ENCODE results near the gene DPP6.

DPP6 gene

DNA sequence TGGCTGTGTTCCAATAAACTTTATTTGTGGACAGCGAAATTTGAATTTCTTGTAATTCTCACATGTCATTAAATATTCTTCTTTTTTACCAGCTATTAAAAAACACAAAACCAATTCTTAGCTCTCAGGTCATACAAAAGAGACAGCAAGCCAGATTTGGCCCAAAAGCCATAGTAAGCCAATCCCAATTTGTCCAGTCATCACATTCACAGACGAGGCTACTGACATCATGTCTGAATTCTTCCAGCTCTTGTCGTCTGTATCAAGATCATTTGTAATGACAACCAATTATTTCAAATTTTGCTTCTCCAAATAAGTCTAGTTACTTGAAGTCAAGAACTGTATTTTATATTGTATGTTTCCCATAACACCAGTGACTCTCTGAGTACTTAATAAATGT is 684.2 kb downstream of the DPP6 start:
- no peak for DNase-seq

DNA sequence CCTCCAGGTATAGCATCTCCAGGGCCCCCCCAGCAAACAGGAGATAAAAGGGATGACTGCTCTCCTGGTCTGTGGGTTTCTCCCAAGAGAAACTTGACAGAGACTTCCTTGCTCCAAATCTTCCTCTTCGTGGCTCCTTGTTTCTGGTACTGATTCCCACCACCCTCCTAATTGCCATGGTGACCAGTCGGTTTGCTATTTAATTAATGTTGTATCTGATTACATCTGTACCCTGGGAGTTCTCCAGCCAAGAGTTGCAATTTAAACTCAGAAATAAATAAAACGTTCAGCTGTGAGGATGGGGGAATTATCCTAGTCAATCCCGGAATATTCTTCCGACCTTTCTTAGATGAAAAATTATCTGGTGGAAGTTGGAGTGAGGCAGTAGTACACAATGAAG is 686.0 kb downstream of the DPP6 start:
- no peak for DNase-seq

DNA sequence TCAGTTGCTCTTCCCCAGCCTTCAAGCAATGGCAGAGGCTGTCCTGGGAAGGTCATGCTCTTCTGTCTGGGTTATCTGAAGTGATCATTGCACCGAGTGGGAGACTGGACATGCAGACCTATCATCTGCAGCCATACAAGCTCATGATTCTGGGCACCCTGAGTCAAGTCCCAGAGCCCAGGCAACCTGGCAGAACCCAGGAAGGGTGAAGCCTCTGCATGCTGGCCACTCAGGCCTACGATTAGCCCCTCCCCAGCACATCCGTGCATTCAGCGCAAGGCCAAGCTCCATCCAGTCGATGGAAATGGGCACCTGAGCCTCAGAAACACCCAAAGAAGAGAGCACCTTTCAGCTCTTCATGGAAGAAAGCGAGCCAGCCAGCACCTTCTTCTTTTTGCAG is 688.9 kb downstream of the DPP6 start:
- no peak for DNase-seq

DNA sequence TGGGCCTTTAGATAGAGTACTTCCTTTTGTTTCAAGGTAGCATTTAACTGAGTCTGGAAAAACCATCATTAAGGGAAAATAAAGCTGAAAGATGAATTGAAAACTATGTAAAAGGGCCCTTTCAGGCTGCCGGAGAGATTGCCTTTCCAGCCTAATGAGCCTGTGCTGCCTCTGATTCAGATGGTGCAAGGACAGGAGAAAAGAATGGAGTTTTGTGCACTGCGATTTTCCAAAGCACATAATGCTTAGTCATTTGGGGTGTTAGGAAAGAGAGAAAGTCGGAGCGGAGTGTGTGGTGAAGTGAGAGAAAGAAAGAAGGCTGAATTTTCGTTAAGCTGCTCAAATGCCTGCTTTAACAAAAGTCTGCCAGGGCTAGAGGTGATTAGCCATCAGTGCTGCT is 691.0 kb downstream of the DPP6 start:
- DNase-seq, result no peak

DNA sequence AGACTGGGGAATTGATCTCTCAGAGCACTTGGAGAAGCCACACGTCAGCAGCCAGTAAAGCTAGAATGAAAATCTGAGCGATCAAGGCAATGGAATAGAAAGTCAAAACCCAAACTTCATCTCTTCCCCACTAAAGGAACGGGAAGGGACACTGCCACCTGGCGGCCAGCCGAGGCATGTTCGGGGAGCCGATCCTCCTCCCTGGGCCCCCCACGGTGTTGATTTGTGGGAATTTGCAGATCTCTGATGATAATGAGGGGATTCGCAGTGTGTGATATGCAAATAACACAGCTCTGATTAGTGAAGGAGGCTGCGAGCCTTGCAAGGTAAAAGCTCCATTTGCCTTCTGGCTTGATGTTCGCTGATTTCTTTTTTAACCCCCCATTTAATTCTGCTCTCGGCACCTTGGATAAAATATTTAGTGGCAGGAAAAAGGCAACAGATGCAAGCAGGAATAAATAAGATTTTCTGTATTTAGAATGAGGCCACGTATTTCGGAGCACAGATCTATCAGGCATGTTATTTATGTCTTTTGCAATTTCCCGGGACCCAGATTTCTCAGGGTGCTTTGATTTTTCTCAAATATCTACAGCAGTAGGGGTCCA is 692.2 kb downstream of the DPP6 start:
- DNase-seq, result peak; percentile 5 to 7

DNA sequence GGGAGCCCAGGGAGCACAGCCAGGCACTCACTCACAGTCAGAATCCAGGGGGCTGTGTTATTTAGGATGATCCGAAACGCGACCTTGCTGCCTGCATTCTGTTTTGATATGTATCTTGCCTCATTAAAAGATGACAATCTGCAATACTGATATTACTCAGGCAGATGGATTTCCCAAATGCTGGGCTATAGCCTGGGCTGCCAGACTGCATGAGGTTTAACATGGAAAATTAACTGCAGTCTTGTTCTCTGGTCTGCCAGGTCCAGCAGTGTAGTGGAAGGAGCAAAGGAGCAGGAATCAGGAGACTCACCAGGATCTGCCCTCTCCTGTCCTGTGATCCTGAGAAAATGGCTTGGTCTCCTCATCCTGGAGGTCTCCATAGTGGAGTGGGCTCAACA is 692.7 kb downstream of the DPP6 start:
- no peak for DNase-seq

DNA sequence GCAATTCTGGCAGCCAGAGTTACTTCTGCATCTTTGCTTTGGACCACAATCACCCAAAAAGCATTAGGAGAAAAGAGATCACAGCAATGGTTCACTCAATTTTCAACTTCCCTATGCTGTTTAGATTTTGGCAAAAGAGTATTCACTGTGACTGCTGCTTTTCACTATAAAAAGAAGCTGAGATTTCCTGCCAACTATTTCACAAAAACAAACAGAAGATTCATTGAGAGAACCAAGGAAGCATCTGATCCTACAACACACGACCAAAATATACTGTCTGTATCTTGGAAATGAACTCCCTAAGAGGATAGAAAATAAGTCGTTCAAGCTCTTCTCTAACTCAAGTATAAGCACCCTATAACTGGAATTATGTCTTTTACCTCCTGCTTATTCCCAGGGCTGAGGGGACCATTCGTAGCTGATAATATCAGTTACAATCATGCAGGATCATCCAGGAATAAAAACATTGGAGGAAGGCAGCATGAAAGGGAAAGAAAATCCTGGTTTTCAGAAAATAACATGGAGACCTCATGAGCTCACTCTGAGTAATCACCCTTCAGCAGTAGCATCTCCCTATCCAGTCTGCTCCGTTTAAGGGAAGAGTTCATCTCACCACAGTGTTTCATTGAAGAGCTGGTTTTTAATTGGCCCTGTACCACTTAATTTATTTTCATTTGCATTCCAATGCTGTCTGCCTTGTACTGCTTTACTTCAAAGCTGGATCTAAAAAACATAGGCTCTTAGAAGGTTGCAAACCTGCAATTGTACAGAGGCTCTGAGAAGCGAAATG is 694.6 kb downstream of the DPP6 start:
- no peak for DNase-seq

DNA sequence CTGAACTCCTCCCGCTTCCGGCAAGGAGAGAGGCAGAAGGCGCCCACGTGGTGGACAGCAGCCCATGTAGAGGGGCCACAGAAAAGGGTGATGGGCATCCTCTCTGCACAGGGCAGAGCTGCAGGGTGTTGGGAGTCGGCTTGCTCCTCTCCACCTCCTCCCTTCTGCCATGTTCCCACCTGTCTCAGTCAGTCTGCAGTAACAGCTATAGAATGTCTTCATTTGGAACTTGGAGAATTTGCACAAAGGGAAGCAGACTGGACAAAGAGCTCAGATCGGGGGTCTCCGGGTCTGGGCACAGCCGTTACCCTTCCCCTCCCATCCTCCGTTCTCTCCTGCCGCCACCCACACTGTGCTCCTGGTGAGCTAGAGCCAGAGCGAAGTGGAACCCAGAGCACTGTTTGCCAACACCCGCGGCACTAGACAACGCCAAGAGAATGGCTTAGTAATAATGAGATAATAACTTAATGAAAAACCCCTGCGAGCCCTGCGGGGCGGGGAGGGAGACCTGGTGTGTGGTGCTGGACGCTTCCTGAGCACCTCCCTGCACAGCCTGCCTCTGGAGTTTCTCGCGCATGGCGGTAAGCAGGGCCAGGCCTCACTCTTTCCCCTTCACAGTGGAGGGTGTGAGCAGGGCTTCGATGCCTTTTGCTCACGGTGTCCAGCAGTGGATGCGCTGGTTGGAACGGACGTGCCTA is 696.0 kb downstream of the DPP6 start:
- DNase-seq, result no peak

DNA sequence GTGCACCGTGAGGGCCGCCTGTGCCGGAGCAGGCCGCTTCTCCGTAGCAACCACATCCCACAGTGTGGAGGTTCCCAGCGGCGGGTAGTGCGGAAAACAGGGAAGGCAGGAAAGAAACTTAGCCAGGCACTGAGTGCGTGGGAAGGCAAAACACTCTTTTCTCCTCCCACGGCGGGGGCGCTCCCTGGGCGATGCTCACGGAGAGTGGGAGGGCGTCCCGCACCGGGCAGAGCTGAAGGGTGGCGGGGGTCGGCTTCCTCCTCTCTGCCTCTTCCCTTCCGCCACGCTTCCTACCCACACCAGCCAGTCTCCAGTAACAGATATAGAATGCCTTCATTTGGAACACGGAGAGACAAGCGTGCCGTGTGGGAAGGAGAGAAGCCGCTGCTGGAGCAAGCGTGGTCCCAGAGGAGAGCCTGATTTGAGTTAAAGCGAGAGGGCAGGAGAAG is 698.2 kb downstream of the DPP6 start:
- no peak for DNase-seq

DNA sequence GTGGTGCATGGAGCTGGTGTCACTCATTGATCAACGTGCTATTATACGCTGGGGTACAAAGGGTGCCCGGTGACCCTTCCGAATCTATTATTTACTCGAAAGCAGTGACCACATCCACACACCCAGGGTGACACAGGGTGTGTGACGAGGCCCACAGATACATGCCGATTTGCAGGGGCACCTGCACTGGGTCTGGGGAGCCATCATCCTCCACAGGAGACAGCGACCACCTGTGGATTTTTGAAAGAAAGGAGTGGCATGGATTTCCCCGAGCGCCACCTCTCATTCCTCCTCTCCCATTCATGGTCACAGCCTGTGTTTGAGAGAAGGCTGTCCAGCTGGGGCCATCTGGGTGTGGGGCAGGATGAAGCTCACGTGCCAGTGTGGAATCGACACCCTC is 701.0 kb downstream of the DPP6 start:
- DNase-seq, result no peak

DNA sequence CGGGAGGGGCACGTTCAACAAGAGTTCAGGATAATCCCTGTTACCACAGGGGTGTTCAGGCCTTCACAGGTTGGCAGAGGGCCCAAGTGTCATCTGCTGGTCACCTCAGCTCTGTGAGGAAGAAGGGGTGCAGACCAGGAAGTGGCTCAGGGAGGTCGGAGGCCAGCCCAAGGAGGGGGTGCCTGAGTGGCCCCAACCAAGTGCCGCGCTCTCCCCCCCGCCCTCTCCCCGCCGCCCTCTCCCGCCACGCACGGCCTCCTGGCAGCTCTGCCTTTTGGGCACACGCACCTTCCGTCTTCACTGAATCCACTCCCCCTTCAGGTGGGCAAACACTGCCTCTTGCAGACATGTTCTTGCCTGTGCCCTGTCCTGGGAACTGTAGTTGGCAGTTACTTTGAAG is 705.6 kb downstream of the DPP6 start:
- DNase-seq, result no peak

DNA sequence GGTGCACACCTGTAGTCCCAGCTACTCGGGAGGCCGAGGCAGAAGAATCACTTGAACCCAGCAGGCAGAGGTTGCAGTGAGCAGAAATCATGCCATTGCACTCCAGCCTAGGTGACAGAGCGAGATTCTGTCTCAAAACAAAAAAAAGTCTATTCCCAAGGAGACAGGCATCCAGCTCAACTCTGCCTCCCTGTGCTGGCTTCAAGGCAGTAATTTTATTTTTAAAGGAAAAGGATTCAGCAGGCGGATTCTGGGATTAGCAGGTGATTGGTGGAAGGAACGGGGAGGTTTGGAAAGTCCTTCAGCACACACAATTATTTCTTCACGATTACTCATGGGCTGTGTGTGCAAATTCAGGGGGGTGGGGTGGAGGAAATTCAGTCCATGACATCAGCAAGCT is 707.8 kb downstream of the DPP6 start:
- no peak for DNase-seq

DNA sequence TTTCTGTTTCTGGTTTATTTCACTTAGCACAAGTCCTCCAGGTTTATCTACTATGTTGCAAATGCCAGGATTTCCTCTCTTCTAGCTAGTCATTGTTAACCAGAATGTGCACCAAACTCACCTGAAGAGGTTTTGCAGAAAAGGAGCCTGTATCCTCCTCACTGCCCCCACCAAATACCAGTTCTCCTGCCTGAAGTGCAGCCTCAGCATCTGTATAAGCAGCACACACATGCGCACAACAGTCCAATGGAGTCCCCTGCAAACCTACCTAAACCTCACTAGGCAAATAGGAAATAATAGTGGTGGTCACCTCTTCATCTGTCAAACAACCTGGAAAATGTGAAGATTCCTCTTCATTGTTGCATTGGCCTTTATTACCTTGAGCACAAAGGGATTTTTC is 712.9 kb downstream of the DPP6 start:
- no peak for DNase-seq

DNA sequence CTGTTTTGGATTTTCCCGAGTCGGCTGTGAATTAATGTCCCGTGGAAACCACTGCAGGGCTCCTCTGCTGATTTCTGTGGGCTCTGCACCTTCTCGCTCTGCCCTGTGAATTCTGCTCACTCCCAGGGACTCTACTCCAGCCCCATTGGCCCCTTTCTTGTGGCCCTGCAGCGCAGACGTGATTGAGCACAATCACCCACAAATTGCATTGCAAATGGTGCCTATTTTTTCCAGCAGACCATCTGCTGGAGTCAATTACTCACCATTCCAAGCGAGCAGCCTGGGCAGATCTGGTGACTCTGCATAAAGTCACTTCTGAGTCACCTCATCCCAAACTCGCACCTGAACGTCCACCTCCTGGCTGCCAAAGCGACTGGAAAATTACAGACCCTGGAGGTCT is 714.9 kb downstream of the DPP6 start:
- DNase-seq, result no peak

DNA sequence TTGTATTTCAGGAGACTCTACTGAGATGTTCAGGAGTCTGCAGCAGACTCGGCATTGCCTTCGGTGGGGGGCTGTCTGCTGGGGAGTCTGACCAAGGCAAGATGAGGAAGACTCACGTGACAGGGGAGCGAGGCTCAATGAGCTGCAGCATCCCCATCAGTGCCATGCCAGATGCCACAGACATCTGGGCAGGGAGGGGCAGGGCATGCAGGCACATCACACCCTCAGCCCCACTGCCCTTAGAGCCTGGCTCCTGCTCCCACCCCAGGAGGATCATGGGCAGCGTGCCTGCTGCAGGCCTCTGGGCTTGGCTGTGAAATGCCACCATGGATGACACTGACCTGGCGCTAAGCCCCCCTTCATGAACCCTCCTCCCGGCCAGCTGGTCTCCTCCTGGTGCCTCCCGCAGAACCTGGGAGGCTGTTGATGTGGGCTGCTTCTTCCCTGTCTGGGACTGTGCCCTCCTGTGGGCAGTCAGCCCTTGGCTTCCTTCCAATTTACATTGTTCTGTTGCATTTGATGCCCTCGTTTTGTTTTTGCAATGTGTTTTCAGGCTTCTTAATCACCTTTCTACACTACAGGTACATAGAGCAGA is 715.7 kb downstream of the DPP6 start:
- DNase-seq, result no peak

DNA sequence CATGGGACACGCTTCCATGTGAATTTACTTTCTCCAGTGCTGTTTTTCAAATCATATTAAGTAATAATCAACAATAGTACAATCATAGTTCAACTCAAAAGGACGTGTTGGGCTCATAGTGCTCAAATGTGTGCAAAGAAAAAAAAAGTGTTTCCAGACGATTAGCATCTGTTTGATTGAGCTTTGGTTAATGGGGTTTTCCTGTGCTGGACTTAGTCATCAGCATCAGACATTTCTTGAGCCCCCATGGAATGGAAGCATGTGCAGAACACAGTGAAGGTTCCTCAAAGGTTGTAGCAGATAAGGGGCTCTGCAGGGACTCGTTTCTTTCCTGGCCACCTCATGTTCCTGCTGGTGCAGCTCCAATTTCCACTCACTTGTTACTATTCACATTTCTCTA is 716.8 kb downstream of the DPP6 start:
- DNase-seq, result no peak

DNA sequence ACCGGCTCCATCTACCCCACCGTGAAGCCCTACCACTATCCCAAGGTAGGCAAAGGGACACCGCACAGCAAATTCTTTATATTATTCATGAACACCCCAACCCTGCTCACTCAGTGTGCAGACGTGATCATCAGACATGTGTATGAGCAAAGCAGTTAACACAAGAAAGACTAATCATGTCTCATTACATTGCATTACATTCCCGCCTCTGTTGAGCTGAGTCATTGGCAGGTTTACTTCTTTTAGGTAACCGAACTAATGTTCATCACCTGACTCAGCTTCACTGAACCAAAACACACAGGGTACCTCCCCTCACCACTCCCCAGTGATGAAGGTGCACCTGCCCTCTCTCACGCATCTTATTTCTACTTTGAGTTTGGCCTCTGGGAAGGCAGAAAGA is 717.3 kb downstream of the DPP6 start:
- DNase-seq, result no peak

DNA sequence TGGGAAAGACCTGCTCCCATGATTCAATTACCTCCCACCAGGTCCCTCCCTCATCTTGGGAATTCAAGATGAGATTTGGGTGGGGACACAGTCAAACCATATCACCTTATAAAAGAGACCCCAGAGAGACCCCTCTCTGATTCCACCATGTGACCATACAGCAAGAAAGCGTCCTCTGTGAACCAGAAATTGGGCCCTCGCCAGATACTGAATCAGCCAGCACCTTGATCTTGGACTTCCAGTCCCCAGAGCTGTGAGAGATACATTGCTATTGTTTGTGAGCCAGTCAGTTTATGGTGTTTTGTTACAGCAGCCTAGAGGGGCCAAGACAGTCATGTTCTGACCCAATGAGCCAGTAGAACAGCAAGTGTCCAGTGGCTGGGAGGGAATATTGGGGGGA is 718.2 kb downstream of the DPP6 start:
- no peak for DNase-seq

DNA sequence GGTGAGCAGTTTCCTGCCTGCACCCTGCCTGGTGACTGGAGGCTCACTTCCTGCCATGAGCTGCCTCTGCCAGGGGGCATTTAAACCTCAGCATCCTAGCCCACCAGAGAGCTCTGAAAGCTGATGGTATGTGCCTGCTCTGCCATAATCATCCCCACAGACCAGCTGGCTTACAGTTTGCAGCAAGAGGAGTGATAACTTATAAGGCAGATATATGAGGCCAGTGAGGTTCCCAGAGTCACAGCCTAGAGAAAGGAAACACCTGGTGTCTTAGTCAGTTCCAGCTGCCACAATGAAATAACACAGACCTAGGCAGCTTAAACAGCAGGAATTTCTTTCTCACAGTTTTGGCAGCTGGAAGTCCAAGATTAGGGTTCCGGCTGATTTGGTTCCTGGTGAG is 718.8 kb downstream of the DPP6 start:
- no peak for DNase-seq

DNA sequence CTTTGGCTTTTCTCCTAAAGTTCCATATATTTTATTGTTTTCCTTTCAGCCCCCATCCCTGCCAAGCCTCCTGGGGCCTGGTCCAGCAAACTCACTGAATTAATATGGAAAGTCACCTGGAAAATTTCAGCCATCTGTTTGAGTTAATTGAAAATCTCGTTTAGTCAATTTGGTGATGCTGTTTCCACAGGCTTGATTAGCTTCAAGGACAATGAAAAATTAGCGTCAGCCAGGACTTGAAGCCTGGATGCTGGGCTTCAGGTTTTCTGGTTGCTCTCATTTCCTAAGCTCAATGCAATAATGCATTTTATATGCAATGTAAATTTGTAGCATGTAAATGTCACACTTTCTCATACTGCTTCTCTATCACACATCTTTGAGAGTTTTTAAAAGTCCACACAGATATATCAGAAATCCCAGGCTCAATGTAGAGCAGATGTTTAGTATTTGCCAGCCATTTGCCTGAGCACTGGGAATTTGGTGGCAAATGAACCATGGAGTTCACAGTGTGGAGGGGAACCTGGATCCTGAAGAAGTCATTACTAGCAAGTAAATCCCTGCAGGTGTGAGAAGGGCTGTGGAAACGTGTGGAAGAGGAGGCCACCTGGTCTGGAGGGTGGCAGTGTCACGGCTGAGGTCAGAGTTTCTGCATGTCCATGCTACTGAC is 722.2 kb downstream of the DPP6 start:
- no peak for DNase-seq

DNA sequence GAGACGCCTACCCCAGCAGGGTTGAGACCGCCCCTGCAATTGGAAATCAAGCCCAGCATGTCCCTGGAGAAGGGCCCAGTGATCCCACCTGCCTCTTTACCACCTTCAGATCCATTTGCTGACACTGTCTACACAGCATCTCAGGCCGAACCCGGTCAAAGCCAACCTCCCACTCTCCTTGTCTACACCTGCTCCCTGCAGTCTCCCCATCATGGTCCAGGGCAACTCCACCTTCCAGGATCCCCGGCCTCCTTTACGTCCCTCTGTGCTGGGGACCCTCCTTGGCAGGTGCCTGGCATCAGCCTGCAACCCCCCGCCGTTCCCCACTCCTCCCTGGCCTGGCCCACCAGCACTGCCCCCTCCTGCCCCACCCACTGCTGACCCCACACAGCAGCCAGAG is 723.5 kb downstream of the DPP6 start:
- no peak for DNase-seq

DNA sequence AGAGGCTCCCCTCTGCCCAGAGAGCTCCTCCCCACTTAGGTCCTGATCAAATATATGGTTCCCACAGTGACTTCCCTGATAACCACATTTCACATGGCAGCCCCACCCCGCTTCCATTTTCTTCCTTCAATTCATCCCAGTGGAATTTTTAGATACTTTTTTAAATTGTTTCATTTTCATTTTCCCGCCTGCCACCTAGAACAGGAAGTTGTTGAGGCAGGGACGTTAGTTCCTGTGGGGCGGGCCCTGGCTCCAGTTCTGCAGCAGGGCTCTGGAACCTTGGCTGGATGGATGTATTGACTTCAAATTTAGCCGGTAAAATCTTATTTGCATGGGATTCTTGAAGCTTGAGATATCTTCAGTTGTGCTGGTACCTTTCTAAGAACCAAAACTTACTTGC is 724.2 kb downstream of the DPP6 start:
- DNase-seq, result no peak

DNA sequence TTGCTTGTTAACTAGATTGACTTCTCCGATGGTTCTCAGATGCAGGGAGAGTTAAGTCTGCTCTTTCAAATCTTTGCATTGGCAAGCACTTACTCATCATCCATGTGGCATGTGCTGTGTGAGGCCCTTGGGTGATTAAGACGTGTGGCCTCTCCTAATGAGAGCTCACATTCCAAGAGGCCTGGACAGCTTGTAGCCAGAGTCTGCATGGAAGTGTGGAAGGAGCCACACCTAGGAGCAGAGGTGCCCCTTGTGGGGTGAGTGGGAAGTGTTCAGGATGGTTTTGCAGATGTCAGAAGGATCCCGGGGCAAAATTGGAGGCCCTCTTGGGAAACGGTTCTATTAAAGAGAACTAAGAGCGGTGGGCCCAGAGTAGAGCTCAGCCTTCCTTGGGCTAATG is 724.8 kb downstream of the DPP6 start:
- no peak for DNase-seq

Measured in inflammatory macrophage (primary cell).